GM12874 (cell line): Measurements from ENCODE around the gene IRF3.

ENCODE experiments used
- TF ChIP-seq, protein P1 (sequence below): IDR thresholded peaks from 2 replicates; pipeline ENCODE4 v1.5.1; 2011; ENCODE audit warnings: low read depth, mild to moderate bottlenecking, control low read depth, low read length, moderate library complexity; ENCODE audit not compliant: insufficient read depth

IRF3 gene

DNA sequence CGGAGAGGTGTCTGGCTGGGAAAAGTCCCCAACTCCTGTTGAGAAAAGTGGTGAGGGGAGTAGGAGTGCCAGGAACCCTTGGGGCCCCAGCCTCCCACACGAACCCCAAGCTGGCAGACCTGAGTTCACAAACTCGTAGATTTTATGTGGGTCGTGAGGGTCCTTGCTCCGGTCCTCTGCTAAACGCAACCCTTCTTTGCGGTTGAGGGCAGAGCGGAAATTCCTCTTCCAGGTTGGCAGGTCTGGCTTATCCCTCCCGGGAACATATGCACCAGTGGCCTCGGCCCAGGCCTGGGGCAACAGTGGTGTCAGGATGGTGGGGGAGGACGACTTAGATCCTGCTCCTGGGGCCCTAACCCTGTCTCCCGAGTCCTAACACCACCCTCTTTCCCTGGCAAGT lies 2.4 kb downstream of the IRF3 start:
- TF ChIP-seq, protein P1, sequence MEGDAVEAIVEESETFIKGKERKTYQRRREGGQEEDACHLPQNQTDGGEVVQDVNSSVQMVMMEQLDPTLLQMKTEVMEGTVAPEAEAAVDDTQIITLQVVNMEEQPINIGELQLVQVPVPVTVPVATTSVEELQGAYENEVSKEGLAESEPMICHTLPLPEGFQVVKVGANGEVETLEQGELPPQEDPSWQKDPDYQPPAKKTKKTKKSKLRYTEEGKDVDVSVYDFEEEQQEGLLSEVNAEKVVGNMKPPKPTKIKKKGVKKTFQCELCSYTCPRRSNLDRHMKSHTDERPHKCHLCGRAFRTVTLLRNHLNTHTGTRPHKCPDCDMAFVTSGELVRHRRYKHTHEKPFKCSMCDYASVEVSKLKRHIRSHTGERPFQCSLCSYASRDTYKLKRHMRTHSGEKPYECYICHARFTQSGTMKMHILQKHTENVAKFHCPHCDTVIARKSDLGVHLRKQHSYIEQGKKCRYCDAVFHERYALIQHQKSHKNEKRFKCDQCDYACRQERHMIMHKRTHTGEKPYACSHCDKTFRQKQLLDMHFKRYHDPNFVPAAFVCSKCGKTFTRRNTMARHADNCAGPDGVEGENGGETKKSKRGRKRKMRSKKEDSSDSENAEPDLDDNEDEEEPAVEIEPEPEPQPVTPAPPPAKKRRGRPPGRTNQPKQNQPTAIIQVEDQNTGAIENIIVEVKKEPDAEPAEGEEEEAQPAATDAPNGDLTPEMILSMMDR: no peak

- TF ChIP-seq, protein P1: no peak
Measured at GRCh38 chr19:49662011-49662410, 3.6 kb downstream of the IRF3 start.

DNA sequence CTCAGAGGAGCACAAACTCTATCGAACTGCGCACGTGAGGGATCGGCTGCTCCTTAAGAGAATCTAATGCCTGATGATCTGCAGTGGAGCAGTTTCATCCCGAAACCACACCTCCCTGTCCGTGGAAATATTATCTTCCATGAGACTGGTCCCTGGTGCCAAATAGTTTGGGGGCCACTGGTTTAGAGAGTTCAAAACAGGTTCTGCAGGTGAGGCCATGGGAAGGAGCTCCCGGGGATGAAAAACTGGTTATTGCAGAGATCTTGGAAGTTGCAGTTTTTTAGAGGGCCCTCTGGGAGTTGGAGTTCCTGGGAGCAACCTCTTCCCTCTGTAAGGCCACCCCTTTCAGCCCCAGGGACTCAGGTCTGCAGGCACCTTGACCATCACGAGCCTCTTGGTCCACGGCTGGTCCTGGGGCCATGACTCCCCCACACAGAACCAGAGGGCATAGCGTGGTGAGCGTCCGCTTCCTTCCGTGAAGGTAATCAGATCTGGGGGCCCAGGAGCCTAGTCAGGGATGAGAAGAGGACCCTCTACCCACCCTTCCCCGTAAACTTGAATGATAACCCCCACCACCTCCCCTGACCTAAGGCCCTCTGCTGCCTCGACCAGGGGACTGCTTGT lies 5.2 kb downstream of the IRF3 start:
- TF ChIP-seq, protein P1: no peak

GRCh38 chr19:49658566-49659442 lies 6.9 kb downstream of the IRF3 start:
- TF ChIP-seq, protein P1: no peak

DNA sequence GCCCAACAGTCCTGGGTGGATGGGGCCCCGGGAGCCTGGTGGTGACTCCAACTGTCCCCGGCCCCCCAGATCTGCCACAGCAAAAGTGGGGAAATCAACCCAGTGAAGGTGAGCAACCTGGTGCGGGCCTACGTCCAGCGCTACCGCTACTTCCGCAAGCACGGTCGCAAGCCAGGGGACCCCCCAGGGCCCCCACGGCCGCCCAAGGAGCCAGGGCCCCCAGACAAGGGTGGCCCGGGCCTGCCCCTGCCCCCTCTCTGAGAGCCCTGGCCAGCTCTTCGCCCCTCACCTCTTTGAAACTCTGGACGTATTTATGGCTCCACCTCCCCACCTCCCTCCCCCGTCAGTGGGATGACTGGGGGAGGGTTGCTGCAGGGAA lies 7.5 kb downstream of the IRF3 start:
- TF ChIP-seq, protein P1: no peak

DNA sequence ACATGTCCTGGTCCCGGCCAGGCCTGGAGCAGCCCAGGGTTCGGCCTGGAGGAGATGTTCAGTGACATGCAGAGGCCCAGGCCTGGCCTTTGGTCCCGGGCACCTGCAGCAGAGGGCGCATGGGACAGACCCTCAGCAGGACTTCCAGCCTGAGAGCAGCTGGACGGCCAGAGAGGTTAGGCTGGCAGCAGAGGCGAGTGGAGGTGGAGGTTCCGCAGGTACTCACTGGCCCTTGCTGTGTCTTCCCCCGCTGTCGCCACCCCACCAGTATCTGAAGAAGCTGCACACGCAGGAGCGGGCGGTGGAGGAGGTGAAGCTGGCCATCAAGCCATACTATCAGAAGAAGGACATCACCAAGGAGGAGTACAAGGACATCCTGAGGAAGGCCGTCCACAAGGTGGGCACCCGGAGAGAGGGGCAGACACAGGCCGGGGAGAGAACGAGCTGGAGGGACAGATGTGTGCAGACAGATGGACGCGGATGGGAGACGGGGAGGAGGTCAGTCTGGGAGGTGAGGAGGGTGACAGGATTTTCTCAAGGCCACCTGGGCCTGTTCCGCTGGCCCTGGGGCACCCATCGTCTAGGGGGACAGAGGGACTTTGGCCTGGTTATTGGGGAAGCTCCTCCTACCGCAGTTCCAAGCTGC lies 8.0 kb downstream of the IRF3 start:
- TF ChIP-seq, protein P1: no peak

DNA sequence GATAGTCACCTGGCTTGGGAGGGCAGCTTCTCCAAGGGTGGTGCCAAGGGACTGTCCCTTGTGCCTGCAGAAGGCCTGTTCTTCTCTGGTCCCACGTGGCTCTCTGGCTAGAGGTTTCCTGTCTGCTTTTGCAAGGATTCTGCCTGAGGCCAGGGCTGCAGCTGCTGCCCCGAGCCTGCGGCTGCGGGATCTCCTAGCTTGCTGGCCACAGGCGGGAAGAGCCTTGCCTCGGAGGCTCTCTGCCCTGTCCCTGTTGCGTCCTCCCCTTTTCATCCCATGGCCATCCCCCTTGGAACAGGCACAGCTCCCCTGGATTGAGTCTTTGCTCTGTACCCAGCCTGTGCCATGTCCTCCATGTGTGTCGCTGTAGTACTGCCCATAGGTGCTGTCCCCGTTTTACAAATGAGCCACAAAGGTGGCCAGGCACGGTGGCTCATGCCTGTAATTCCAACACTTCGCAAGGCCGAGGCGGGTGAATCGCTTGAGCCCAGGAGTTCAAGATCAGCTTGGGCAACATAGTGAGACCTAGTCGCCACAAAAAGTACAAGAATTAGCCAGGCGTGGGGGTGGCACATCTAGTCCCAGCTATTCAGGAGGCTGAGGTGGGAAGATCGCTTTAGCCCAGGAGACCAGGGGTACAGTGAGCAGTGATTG lies 9.1 kb downstream of the IRF3 start:
- TF ChIP-seq, protein P1: no peak
